NCI-H187 treated with DMSO at 0.1 percent for 48 hours (cell line): ENCODE results near the gene GNAQ.
"Not testable (repeated sequence)": the region's sequence is repeated elsewhere in the genome, so short reads cannot be mapped to it uniquely, and the experiment has no call there.

Source experiments
- DNase-seq: peaks from one replicate; lab custom pipeline; 2025; lab: John Stamatoyannopoulos, UW

The GNAQ gene

GRCh38 chr9:77876091-77876490 lies 155.5 kb downstream of the GNAQ start:
- no peak for DNase-seq

- DNase-seq = no peak
These were observed 158.7 kb downstream of the GNAQ start for GRCh38 chr9:77872863-77873262.

- no peak for DNase-seq
These were observed 159.4 kb downstream of the GNAQ start for GRCh38 chr9:77872177-77872576.

- DNase-seq = no peak
These were observed 160.1 kb downstream of the GNAQ start for GRCh38 chr9:77871483-77871882.

GRCh38 chr9:77866878-77867277 lies 164.7 kb downstream of the GNAQ start:
- no peak for DNase-seq

- DNase-seq = no peak
These were observed 166.1 kb downstream of the GNAQ start for GRCh38 chr9:77865385-77866047.

- DNase-seq = no peak
These were observed 167.3 kb downstream of the GNAQ start for GRCh38 chr9:77864211-77864889.

- not testable (repeated sequence) for DNase-seq
These were observed 168.0 kb downstream of the GNAQ start for GRCh38 chr9:77863638-77864037.

GRCh38 chr9:77860953-77861352 lies 170.7 kb downstream of the GNAQ start:
- not testable (repeated sequence) for DNase-seq

- no peak for DNase-seq
These were observed 173.9 kb downstream of the GNAQ start for GRCh38 chr9:77857513-77858259.

- no peak for DNase-seq
These were observed 175.0 kb downstream of the GNAQ start for GRCh38 chr9:77856615-77857014.

- no peak for DNase-seq
These were observed 176.7 kb downstream of the GNAQ start for GRCh38 chr9:77854916-77855311.

GRCh38 chr9:77854258-77854915 lies 177.2 kb downstream of the GNAQ start:
- DNase-seq = no peak

- no peak for DNase-seq
These were observed 177.9 kb downstream of the GNAQ start for GRCh38 chr9:77853716-77854115.

- no peak for DNase-seq
These were observed 179.6 kb downstream of the GNAQ start for GRCh38 chr9:77851882-77852595.

GRCh38 chr9:77848897-77849296 lies 182.7 kb downstream of the GNAQ start:
- DNase-seq = no peak

- DNase-seq = no peak
These were observed 183.2 kb downstream of the GNAQ start for GRCh38 chr9:77848404-77848803.

- DNase-seq = no peak
These were observed 184.0 kb downstream of the GNAQ start for GRCh38 chr9:77847626-77848025.

- DNase-seq = no peak
These were observed 184.5 kb downstream of the GNAQ start for GRCh38 chr9:77847059-77847499.

- DNase-seq = no peak
These were observed 187.2 kb downstream of the GNAQ start for GRCh38 chr9:77844415-77844814.

- DNase-seq = no peak
These were observed 187.8 kb downstream of the GNAQ start for GRCh38 chr9:77843871-77844155.
